Suppressor macrophage treated with lipopolysaccharide for 4 hours (primary cell): Measurements from ENCODE around the gene TNIK.

Source experiments
- DNase-seq: peaks from one replicate; pipeline ENCODE4 v3.0.0-alpha.2; 2020

TNIK gene

GRCh38 chr3:171013822-171014748 is 446.1 kb downstream of the TNIK start:
- DNase-seq: no peak

GRCh38 chr3:171011873-171012336 is 448.3 kb downstream of the TNIK start:
- DNase-seq: no peak
